DOHH2 (cell line): Measurements from ENCODE around the gene GGA1.

Source experiments
- H3F3A ChIP-seq: fragments of 200-600 bp; sonication (generic), shearing (Covaris generic); 2 replicates; pipeline ENCODE4 v1.6.0; 2016; ENCODE audit warnings: antibody characterized with exemption, mild to moderate bottlenecking; ENCODE audit not compliant: control insufficient read depth, insufficient read depth
- H3K27ac ChIP-seq: fragments of 200-600 bp; sonication (generic); 2 replicates; pipeline ENCODE4 v1.5.1; 2014; ENCODE audit warnings: low read depth, mild to moderate bottlenecking, low read length, moderate library complexity
- H3K27me3 ChIP-seq: fragments of 200-600 bp; sonication (generic); 2 replicates; pipeline ENCODE4 v1.6.1; 2014; ENCODE audit warnings: mild to moderate bottlenecking, low read length, mixed read lengths; ENCODE audit not compliant: control insufficient read depth
- H3K36me3 ChIP-seq: fragments of 200-600 bp; sonication (generic); 2 replicates; pipeline ENCODE4 v1.6.1; 2014; ENCODE audit warnings: mild to moderate bottlenecking, low read length, moderate library complexity, mixed read lengths; ENCODE audit not compliant: control insufficient read depth
- H3K4me1 ChIP-seq: fragments of 200-600 bp; sonication (generic); 2 replicates; pipeline ENCODE4 v1.6.1; 2014; ENCODE audit warnings: mild to moderate bottlenecking, low read length, mixed read lengths; ENCODE audit not compliant: control insufficient read depth
- H3K4me2 ChIP-seq: fragments of 200-600 bp; sonication (generic); 2 replicates; pipeline ENCODE4 v1.6.0; 2014; ENCODE audit warnings: mild to moderate bottlenecking, low read length, moderate library complexity
- H3K4me3 ChIP-seq: fragments of 200-600 bp; sonication (generic); 2 replicates; pipeline ENCODE4 v1.5.1; 2014; ENCODE audit warnings: mild to moderate bottlenecking, low read length, mixed read lengths
- H3K79me2 ChIP-seq: fragments of 200-600 bp; sonication (generic); 2 replicates; pipeline ENCODE4 v1.6.1; 2014; ENCODE audit warnings: mild to moderate bottlenecking, low read length, mixed read lengths; ENCODE audit not compliant: control insufficient read depth
- H3K9me2 ChIP-seq: fragments of 200-600 bp; sonication (generic); replicated peaks from 2 replicates; pipeline ENCODE4 v1.6.1; 2014; ENCODE audit warnings: mild to moderate bottlenecking, low read length, mixed read lengths; ENCODE audit not compliant: control insufficient read depth
- H3K9me3 ChIP-seq: fragments of 200-600 bp; sonication (generic); 2 replicates; pipeline ENCODE4 v1.6.1; 2014; ENCODE audit warnings: antibody characterized with exemption, low read length, mixed read lengths; ENCODE audit not compliant: control insufficient read depth, insufficient read depth
- H4K20me1 ChIP-seq: fragments of 200-600 bp; sonication (generic); 2 replicates; pipeline ENCODE4 v1.6.0; 2014; ENCODE audit warnings: low read depth, mild to moderate bottlenecking, antibody characterized with exemption, low read length, moderate library complexity; ENCODE audit not compliant: control insufficient read depth, insufficient read depth
- EZH2phosphoT487 ChIP-seq: fragments of 200-600 bp; sonication (generic); IDR thresholded peaks from 2 replicates; pipeline ENCODE4 v1.6.1; 2017; ENCODE audit warnings: borderline replicate concordance, mild to moderate bottlenecking, antibody characterized with exemption, low read length, moderate library complexity, mixed read lengths
- TF ChIP-seq, protein P1 (sequence below): fragments of 200-600 bp; sonication (generic); IDR thresholded peaks from one replicate; pipeline ENCODE4 v1.5.1; 2014; ENCODE audit warnings: antibody characterized with exemption, mild to moderate bottlenecking, low read depth, low read length; ENCODE audit not compliant: poor library complexity, severe bottlenecking

The GGA1 gene

DNA sequence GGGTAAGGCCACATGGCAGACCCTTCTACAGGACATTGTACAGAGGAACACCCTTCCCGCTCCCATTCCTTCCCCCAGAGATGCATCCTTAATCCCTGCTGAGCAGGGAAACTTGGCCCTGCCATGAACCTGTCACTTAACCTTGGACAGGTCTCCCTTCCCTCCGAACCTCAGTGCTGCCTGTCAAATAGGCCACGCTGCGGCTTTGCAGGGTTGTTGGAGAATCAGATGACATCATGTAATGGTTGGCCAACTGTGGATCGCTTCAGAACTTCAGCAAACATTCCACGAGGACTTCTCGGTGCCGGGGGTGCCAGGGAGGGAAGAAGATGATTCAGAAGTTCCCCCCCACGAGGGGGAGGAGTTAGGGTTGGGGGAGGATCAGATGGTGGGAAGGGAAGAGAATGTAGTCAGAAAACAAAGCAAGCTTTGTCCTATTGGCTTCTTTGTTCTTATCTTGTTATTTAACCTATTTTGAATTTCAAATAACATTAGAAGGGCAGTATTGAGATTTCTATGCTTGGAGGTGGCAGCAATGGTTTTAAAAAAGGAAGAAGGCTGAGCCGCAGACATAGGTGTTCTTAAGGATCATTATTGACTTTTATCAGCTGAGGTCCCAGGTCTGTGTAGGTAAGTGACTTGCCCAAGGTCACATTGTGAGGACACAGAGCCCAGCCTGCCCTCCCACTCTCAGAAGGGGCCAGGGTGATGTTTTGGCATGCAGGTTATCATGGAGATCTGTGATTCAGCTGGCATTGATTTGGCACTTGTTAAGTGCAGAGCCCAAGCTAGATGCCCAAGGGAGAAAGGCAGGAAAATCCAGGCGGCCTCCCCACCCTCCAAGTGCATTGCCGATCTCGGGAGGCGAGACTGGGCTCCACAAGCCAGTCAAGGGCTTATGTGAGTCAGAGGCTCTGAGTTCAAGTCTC is 45.2 kb upstream of the GGA1 start:
- H3K4me3 ChIP-seq = no peak overlapping the region
- no peak overlapping the region for H3K27ac ChIP-seq
- H3K4me1 ChIP-seq = peaks cover 11% of the 10 kb centered on the region
- H3K4me2 ChIP-seq = no peak overlapping the region
- H3F3A ChIP-seq = no peaks in the 10 kb centered on the region
- no peaks in the 10 kb centered on the region for H3K36me3 ChIP-seq
- H3K9me3 ChIP-seq = no peaks in the 10 kb centered on the region
- peaks cover 38% of the 10 kb centered on the region for H3K27me3 ChIP-seq
- no peak for TF ChIP-seq EZH2phosphoT487
- TF ChIP-seq, protein P1, sequence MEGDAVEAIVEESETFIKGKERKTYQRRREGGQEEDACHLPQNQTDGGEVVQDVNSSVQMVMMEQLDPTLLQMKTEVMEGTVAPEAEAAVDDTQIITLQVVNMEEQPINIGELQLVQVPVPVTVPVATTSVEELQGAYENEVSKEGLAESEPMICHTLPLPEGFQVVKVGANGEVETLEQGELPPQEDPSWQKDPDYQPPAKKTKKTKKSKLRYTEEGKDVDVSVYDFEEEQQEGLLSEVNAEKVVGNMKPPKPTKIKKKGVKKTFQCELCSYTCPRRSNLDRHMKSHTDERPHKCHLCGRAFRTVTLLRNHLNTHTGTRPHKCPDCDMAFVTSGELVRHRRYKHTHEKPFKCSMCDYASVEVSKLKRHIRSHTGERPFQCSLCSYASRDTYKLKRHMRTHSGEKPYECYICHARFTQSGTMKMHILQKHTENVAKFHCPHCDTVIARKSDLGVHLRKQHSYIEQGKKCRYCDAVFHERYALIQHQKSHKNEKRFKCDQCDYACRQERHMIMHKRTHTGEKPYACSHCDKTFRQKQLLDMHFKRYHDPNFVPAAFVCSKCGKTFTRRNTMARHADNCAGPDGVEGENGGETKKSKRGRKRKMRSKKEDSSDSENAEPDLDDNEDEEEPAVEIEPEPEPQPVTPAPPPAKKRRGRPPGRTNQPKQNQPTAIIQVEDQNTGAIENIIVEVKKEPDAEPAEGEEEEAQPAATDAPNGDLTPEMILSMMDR = no peak
- no peaks in the 10 kb centered on the region for H3K79me2 ChIP-seq
- H3K9me2 ChIP-seq = no peaks in the 10 kb centered on the region
- H4K20me1 ChIP-seq = no peaks in the 10 kb centered on the region

DNA sequence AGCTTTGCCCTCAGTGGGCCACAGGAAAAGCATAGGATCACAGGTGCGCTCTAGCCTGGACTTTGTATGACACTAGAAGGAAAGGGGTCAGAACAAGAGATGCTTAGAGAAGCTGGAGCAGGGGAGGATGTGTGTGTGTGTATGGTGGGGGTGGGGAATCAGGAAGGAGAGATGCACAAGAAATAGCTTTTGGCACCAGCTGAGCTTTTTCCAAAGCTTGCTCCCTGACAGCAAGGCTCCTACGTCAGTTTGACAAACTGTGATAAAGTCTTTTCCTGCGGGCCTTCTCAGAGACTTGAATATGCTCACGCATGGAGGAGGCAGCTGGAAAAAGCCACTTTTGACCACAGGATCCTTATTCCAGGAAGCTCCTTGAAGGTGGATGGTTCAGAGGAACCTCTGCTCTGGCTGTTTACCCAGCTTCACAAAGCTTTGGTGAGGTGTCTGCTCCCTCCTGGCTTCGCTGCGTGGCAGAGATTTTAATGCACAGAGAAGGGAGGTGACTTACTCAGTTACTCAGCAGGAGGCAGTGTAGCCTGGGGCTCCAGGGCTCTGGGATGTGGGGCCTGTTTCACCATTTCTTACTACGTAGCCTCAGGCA is 44.4 kb upstream of the GGA1 start:
- H3F3A ChIP-seq = no peaks in the 10 kb centered on the region

DNA sequence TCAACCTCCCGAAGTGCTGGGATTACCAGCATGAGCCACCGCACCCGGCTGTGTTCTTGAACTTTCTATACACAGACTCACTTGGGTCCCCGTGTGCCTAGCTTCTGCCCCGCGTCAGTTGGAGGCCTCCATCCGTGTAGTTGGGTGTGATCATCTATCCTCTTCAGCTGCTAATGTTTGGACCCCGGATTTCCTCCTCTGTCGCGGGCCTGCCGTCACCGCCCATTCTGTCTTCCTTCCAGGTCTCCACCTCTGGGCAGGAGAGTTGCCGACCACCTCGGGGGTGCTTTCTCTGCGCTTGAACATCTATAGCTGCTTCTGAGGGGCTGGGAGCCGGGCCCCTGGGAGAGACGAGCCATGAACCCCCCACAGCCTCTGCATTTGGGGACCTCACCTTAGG is 42.8 kb upstream of the GGA1 start:
- Histone ChIP-seq H3K36me3 (no peaks in the 10 kb centered on the region), H3K4me3 (no peak overlapping the region), H3K4me2 (no peak overlapping the region), H3K9me3 (no peaks in the 10 kb centered on the region), H3F3A (no peaks in the 10 kb centered on the region), H3K79me2 (no peaks in the 10 kb centered on the region), H4K20me1 (no peaks in the 10 kb centered on the region), H3K27me3 (peaks cover 37% of the 10 kb centered on the region), H3K4me1 (peaks cover 11% of the 10 kb centered on the region), H3K27ac (no peak overlapping the region), H3K9me2 (no peaks in the 10 kb centered on the region)
- TF ChIP-seq, protein P1 = no peak
- TF ChIP-seq EZH2phosphoT487 = no peak

More for the DNA sequence above, 44.4 kb upstream of the GGA1 start:
- no peak overlapping the region for H3K4me2 ChIP-seq
- no peak overlapping the region for H3K27ac ChIP-seq
- no peak for TF ChIP-seq EZH2phosphoT487
- TF ChIP-seq, protein P1 = no peak
- H3K79me2 ChIP-seq = no peaks in the 10 kb centered on the region
- H3K9me3 ChIP-seq = no peaks in the 10 kb centered on the region
- H3K27me3 ChIP-seq = peaks cover 33% of the 10 kb centered on the region
- no peaks in the 10 kb centered on the region for H3K36me3 ChIP-seq
- no peaks in the 10 kb centered on the region for H4K20me1 ChIP-seq
- H3K4me1 ChIP-seq = peaks cover 11% of the 10 kb centered on the region
- H3K9me2 ChIP-seq = no peaks in the 10 kb centered on the region
- H3K4me3 ChIP-seq = no peak overlapping the region
